ENCODE results near the gene ARID1B.

Gene ARID1B

DNA sequence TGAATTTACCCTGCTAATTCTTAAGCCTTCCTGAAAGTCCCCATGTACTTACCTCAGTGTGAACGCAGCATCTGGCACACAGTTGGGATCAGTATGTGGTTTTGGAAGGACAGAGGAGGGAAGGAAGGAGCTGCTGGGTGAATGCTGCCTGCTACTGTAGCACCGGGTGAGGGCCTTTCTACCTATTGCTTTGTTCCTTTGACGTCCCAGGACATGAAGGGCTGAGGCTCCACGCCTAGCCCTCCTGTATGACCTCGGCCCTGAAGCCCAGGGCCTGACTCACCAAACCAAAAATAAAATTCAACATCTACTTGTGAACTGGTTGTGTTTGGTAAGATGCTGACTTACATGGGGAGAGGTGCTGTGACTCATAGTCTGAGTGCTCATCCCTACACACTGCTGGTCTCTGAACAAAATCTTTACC lies 51.1 kb downstream of the ARID1B start:
- DNase-seq = peak; percentile 37 to 63

DNA sequence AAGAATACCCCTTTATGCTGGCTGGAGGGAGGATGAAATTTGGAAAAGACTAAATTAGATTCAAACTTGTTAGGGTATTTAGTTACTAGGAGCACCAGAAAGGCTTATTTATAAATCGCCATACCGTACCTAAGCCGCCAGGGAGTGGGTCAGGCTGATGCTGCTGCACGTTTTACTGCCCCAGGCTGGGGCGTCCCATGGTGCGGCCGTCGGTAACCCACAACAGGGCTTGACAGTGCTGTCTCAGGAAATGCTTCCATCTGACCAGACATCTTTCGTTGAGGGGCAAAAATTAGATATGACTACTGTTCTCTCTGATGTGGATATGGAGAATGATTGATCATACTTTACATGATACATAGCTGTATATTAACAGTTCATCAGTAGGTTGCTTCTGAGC lies 52.9 kb downstream of the ARID1B start:
- DNase-seq = no peak

DNA sequence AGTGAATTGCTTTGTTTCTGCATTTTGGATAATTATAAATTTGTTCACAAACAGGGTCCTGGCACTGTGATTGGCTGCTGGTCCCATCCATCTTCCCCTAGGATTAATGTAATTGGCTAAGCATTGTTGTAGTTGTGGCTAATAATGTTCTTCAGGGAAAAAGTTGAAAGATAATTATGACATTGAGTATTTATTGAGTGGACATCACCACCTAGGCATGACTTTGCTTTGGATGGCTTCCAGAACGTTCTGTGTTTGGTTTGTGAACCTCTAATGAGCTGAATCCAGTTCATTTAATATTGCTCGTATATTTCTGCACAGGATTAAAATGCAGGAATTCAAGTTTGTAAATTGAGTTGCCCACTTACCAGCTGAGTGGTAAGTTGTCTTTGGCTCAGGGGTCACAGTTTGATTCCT lies 55.1 kb downstream of the ARID1B start:
- DNase-seq = peak in 1 of 2 donors; percentile 42

DNA sequence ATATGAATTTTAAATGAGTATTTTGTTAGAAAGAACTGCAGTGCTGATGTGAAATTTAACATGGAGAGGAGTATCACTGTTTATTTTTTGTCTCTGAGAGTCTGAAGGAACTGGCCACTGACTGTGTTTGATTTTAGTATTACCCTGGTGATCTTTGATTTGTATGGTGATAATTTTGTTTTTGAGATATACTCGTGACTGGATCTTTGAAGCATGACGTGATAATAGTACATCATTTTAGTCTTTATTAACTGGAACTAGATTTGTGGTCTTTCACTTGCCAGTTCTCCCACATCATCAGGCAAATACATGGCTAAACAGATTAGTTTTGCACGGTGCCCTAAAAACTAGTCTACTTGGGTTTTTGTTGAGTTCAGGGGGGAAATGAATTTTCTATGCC lies 55.5 kb downstream of the ARID1B start:
- no peak for DNase-seq

DNA sequence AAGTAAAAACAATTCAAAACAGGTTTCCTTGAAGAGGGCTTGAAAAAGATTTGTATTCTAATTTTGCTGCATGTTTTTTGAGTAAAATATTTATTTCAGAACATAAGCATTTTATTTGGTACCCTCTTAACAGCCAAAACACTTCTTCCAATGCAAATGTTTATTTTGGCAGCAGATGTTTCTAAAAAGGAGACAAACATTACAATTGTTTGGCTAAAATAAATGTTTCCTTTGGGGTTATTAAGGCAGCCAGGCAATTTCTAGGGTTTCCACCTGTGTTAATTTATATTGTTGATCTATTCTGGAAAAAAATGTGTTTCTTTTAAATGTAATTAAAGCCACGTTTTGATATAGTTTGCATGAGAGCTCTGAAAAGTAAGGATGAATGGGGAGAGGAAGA lies 56.6 kb downstream of the ARID1B start:
- DNase-seq = no peak

DNA sequence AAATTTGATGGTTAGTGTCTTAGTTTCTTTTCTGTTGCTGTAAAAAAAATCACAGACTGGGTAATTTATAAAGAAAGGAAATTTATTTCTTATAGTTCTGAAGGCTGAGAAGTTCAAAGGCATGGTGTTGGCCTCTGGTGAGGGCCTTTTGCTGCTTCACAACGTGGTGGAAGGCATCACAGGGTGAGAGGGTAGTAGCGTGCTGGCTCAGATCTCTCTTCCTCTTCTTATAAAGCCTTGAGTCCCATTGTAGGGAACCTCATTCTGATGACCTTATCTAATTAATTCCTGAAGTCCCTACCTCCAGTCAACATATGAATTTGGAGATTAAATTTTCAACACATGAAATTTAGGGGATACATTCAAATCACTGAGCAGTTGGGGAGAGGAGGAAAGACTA lies 62.0 kb downstream of the ARID1B start:
- no peak for DNase-seq

DNA sequence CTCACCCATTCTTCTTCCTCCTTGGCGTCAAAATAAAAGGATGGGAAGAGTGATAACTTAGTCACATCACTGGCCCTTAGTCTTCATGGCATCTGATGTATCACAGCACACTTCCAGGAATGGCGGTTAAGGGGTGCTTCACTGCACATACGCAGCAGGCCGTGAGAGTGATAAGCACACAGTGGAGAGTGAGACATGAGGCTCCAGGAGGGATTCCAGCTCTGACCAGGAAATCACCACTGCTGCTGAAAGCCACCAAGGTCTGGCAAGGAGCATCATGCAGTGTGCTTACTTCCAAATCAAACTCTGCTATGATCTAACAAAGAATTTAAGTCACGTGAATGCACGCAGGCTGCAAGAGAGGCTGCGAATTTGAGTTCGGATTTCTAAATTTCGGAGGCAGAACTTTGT lies 62.4 kb downstream of the ARID1B start:
- no peak for DNase-seq

DNA sequence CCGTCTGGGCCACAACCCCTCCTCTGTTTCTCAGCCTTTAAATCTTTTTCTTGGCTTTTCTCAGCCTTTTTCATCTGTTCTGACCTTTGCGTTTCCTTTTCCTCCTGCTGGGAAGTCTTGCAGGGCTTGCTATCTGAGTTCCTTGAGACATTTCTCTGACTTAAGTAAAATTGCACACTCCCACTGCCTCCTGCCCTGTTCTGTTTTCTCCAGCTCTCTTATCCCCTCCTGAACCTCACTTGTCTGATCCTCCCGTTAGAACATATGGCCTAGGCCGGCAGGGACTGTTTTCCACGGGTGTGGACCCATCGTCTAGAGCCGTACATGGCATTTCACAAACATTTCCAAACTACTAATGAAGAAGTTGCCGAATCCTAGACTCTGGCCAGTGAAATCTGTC lies 63.0 kb downstream of the ARID1B start:
- DNase-seq = no peak

DNA sequence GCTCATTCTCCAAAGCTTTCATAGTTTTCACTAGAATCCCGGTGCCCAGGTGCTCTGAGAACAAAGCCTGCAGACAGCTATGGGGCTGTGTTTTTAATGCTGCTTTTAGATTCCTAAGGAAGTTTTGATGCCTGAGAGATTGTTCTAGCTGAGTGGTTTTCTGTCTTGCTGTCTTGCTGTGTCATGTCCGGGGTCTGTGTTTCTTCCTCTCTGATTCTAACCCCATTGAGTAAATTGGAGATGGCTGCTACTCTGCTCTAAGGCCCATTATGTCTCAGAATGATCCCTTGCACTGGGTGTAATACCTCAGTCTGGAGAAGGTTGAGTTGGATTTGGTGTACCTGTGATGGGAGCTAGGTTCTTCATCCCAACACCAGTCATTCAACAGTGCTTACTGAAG lies 63.4 kb downstream of the ARID1B start:
- DNase-seq = no peak

DNA sequence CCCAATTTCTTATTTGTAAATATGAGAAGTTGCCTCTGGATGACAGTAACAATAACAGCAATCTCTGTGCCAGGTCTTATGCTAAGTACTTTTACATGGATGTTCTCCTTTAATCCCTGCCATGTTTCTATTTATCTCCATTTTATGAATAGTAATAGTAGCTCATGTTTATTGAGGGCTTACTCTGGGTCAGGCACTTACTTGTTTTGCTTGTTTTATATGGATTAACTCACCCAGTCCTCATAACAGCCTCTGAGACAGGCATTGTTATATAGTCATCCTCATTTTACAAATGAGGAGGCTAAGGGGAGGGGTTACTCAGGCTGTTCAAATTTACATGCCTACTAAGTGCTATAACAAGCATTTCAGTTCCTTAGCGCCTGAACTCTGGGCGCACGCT lies 64.3 kb downstream of the ARID1B start:
- no peak for DNase-seq

DNA sequence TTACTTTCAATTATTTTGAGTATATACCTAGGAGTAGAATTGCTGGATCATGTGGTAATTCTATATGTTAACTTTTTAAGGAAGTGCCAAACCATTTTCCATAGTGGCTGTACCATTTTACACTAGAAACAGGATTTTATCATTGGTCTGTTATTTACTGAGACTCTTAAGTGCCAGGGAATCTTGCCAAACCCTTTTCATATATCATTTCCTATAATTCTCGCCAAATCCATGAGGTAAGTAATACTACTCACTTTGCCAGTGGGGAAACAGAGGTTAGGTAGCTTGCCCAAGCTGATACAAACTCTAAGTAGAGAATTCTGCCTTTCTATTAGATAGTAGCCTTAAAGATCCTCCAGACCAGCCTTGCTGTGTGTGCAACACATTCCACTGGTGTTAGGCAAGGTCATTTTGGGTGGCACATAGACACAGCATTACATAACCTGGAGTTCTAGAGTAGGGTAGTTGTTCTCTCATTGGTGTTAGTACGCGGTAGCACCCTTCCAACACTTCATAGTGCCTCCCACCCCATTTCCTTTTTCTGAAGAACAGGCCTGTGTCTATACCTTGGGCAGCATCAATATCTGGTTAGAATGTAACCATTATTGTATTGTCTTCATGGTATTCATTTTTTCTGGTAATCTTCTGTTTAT lies 65.5 kb downstream of the ARID1B start:
- DNase-seq = no peak

DNA sequence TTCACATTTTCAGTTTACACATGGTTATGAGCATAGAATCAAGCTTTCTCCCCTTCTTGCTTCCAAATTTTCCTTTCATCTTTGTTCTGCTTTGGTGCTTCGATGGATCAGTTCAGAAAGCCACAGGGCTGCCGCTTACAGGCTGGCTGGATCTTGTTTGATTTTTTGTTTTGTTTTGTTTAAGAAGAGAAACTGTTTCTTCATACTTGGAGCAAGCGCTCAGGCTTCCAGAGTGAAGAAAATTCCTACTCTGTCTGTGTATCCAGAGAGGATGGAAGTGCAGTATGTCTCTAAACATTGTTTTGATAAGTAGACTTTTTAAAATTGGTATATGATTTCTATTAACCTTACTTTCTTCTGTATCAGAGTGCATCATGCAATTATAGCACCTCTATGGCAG lies 66.9 kb downstream of the ARID1B start:
- DNase-seq = no peak

DNA sequence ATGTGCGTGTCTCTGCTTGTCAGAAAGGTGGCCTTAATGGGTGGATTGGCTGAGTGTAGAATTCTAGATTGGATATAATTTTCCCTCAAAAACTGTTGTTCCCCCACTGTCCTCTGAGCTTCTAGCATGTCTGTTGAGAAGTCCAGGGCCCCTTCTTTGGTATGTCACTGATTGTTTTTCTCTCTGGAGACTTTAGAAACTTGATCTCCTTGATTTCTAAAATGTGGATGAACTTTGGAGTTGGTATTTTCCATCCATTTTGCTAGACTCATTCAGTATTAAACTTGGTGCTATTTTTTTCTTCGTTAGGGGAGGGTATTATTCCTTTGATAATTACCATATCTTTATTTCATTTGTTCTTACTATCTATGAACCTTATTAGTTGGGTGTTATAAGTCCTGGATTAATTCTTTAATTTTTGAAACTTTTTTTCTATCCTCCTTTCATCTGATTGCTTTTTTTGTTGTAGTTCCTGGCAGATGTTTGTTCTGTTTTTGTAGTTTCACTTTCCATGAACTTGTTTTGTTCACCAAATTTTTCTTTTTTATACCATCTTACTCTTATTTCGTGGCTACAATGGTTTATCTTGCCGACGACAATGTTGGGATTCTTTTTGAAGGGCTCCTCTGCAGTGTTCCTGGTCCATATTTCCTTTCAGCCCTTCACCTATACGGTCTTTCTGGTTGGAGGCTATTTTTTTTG lies 68.4 kb downstream of the ARID1B start:
- no peak for DNase-seq

DNA sequence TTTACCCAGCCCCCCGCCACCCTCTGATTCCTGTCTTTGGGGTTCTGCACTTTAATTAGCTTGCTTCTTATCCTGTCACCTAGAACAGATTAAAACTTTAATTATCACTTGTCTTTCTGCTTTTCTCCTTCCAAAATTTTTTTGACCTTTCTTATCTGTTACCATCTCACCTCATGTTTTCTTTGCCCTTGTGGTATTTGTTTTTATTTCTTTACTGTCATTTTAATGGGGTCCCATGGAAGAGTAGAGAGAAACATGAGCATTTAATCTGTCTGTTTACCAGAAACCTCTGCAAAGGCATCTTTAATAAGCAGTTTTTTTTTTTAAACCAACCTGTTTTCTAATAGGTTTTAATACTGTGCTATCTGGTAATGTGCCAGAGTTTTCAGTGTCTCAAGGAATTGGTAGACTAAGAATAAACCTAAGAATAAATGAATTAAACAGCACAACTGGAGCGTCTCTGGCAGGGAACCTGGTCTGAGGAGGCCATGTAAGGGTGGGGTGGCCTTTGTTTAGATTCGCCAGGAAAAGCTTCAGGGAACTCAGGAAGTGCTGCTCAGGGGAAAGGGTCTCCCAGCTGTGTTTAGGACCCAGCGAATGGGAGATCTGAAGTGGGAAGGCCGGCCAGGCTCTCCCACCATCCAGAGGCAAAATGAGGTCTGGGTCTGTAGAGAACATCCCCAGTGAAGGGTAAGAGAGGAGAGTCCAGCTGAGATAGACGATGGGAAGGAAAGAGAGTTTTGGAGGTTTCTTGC lies 69.8 kb downstream of the ARID1B start:
- no peak for DNase-seq

DNA sequence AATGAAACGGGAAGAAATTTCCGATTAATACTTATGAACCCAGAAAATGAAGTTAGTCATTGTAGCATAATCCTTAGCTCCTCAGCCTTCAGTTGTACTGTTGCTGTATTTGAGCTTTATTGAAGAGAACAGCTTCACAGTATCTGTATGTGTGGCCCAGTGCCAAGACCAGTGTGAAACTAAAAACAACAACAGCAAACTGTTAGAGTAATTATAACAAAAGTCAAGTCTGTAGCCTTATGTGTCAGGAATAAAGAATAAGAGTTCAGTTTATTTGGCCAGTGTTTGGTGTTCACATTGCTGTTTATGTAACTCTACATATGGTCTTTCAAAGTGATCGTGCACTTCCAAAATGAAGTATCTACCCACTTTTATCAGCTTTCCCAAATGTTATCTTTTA lies 70.9 kb downstream of the ARID1B start:
- DNase-seq = no peak

DNA sequence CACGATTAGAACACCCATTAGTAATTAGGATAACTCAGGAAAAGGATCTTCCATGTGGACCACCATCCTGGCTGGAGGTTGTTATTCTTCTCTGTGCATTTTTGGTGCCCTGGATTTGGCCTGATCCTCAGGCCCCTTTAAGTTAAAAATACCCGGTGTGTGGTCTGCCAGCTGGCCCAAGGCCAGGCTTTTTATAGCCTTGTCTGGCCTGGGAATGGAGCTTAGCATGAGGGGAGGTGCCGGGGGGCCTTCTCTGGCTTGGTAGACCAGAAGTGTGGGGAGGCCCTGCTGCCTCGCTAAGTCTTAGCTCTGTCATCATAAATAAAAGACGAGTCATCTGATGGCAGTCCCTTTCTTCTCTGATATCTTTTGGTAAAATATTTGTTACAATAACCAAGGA lies 71.4 kb downstream of the ARID1B start:
- DNase-seq = no peak

DNA sequence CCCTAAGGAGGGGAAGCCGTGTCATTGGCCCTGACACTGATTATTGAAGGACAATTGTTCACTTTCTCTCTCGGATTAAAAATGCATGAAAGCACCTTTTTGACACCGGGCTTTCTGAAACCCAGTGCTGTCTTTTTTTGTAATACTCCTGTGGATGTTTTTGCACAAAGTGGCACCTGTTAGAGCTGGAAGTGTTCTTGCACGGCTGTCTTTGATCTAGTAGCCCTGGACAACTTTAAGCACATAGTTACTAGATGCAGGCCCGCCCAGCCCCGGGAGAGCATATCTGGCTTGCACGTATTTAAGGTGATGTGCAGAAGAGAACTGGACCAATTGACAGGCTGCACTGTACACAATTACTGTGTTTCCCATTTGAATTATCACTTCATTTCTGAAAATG lies 72.6 kb downstream of the ARID1B start:
- DNase-seq = no peak

DNA sequence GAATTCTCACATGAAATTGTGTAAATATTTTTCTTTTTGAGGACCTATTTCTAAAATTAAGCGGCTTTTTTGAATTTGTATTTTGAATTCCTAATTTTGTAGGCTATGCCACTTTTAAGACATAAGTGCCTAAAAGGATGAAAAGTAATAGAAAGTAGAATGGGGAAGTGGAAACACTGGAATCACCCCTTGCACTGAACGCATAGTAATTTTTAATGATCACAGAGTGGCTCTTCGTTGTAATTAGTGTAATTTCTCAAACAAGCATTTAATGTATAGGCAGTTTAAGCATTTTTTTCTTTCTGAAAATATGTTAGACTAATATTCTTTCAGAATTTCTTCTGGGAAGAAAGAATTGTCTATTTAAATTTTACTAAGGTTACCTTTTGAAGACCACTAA lies 73.2 kb downstream of the ARID1B start:
- no peak for DNase-seq

DNA sequence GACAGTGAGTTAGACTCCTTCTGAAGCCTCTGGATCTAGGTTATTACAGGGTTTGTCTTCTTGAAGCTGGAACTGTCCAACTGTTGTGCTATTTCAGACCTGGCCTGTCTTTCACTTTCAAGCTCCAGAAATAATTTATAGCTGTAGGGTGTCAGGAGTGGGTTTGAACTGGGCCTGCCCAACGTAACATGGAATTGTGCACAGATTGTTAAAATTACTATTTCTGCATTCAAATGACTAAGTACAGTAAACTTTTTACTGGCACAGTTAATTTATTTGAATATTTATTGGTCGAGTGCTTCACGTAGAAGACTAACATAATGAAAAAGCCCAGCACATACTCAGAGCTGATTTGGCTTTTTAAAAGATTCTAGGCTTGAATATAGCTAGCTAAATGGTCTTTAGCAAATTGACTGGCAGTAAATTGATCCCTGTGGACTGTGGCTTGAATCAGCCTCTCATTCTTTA lies 74.3 kb downstream of the ARID1B start:
- DNase-seq = no peak

DNA sequence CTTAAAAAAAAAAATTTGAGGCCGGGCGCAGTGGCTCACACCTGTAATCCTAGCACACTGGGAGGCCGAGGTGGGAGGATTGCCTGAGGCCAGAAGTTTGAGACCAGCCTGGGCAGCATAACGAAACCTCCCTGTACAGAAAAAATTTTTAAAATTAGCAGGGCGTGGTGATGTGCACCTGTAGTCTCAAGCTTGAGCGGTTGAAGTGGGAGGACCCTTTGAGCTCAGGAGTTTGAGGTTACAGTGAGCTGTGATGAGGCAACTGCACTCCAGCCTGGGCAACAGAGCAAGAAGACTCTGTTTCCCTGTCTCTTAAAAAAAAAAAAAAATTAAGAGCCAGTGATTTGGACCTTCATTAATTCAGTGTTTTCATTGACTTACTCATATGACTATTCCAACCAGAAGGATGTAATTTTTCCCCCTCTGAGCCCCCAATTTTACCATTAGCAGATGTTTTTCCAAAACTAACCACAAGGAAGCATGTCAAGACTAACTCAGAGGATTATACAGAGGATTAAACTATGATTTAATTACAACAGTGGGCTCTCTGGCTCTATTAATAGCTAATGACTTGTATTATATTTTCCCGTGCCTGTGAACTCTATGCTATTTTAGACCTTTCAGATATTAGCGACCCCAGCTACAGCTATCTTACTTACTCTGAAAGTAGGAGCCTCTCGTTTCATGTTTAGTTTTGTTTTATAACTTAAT lies 75.1 kb downstream of the ARID1B start:
- DNase-seq = no peak

DNA sequence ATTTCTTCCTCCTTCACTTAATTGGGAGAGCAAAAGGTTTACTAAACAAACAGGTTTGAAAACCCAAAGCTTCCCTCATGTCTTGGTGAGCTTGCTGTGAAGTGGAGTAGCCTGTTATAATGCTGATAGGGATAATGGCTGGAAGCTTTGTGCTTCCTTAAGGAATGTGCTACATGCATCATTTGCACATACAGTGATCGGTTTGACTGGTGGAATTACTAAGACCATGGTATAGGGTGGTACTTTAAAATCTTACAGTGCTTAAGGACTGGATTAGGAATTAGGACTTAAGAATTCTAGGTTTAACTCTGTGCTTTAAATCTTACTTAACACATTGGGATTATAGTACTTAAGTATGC lies 75.7 kb downstream of the ARID1B start:
- DNase-seq = no peak

DNA sequence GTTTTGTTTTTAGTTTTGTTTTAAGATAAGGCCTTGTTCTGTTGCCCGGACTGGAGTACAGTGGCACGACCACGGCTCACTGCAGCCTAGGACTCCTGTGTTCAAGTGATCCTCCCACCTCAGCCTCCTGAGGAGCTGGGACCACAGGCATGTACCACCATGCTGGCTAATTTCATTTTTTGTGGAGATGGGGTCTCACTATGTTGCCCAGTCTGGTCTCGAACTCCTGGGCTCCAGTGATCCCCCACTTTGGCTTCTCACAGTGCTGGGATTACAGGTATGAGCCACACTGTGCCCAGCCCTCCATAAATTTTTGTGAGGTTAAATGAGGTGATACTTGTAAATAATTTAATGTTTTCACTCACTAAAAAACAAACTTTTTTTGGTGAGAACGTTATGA lies 76.6 kb downstream of the ARID1B start:
- no peak for DNase-seq

DNA sequence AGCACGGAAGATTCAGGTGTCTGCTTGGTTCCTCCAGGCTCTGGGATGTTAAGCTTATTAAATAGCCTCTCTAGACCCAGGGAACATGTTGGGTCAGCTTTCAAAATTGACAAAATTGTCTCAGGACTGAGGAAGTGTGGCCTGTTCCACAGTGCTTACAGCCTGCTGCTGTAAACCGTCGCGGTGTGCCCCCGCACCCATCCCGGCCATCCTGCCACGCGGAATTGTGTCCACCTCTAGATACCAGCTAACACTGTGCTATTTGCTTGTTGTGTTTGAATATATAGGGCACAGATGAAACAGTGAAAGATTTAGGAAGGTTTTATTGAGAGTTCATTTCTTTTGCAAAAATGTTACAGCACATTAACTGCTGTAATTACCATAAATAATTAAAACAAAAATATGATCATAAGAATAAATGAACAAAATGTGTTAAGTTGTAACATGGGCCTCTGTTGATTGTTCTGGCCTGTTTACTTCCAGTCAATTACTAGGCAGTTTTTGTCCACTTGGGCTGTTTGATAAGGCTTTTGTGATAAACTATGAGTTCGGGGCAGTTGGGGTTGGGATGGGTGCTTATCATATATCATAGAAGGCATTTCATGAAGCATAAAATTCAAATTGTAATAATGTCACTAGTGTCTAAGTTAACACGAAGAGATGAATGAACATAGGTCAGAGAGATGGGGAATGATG lies 77.4 kb downstream of the ARID1B start:
- no peak for DNase-seq

Data from inflammatory macrophage treated with lipopolysaccharide for 1 hour (primary cell).